BJ (cell line): ENCODE data around the gene CHST11. TPM values are rescaled to one million over a fixed set of nuclear protein-coding genes. Genes with fewer than 3 reads are reported as not detected.

ENCODE experiments used
- CTCF ChIA-PET: fragments of 350-600 bp; formaldehyde crosslinking; extraction: SDS; loops from one replicate; lab custom pipeline; 2021; ENCODE audit warnings: antibody characterized with exemption, inconsistent platforms; lab: Yijun Ruan, JAX
- POLR2A ChIA-PET: fragments of 300-600 bp; sonication (Branson Sonifier 250); formaldehyde crosslinking; extraction: SDS; loops from one replicate; lab custom pipeline; 2021; ENCODE audit warnings: antibody characterized with exemption; lab: Charles Lee
- DNase-seq: peaks from one replicate; pipeline ENCODE4 v3.0.0-alpha.2; 2011; ENCODE audit warnings: low read depth
- H3K27me3 ChIP-seq: 2 replicates; pipeline ENCODE4 v1.6.0; 2011; ENCODE audit warnings: low read length; ENCODE audit not compliant: control insufficient read depth, insufficient read depth
- H3K36me3 ChIP-seq: 2 replicates; pipeline ENCODE4 v1.5.1; 2011; ENCODE audit warnings: low read length; ENCODE audit not compliant: control insufficient read depth, insufficient read depth
- H3K4me3 ChIP-seq: 2 replicates; pipeline ENCODE4 v1.5.1; 2011; ENCODE audit warnings: low read depth, mild to moderate bottlenecking, control low read depth, low read length
- polyA plus RNA-seq: library from polyadenylated mRNA; depleted of rRNA; stranded (reverse); fragments of >200 nt; gene quantifications from 2 replicates; pipeline ENCODE4 v1.2.3, GENCODE V29; 2011
- TF ChIP-seq, protein P1 (sequence below): IDR thresholded peaks from 2 replicates; pipeline ENCODE4 v1.5.1; 2011; ENCODE audit warnings: low read depth, mild to moderate bottlenecking, control low read depth, inconsistent platforms, low read length, moderate library complexity; ENCODE audit not compliant: insufficient read depth

Gene CHST11
- polyA plus RNA-seq, 1 experiment, result 7.3 TPM

DNA sequence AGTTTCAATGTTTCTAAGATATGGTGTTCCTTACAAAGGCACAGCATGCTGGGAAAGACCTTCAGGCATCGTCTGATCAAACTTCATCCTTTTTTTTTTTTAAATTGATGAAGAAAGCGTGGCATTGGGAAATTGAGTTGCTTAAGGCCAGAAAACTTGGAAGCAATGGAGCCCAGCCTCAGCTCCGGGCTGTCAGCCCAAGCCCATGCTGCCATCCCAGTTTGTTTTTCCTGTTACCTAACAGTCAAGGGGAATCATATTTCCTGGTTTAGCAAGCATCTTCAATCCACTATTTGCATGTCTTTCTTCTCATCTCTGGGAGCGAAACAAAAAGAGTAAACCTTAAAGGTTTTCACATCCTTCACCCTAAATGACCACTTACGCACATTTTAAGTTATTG, 200.2 kb downstream of the CHST11 start:
- DNase-seq, result no peak
- ChIA-PET POLR2A (no interaction called here), CTCF (interaction anchor here (1.5 kb wide), 1 partner anchor 10 kb away, joined by 4 read pairs; no protein-coding TSS in a partner anchor)
- Histone ChIP-seq H3K27me3 (peaks cover 2% of the 10 kb centered on the region), H3K36me3 (no peaks in the 10 kb centered on the region), H3K4me3 (no peak overlapping the region)
- TF ChIP-seq, protein P1, sequence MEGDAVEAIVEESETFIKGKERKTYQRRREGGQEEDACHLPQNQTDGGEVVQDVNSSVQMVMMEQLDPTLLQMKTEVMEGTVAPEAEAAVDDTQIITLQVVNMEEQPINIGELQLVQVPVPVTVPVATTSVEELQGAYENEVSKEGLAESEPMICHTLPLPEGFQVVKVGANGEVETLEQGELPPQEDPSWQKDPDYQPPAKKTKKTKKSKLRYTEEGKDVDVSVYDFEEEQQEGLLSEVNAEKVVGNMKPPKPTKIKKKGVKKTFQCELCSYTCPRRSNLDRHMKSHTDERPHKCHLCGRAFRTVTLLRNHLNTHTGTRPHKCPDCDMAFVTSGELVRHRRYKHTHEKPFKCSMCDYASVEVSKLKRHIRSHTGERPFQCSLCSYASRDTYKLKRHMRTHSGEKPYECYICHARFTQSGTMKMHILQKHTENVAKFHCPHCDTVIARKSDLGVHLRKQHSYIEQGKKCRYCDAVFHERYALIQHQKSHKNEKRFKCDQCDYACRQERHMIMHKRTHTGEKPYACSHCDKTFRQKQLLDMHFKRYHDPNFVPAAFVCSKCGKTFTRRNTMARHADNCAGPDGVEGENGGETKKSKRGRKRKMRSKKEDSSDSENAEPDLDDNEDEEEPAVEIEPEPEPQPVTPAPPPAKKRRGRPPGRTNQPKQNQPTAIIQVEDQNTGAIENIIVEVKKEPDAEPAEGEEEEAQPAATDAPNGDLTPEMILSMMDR, result no peak

DNA sequence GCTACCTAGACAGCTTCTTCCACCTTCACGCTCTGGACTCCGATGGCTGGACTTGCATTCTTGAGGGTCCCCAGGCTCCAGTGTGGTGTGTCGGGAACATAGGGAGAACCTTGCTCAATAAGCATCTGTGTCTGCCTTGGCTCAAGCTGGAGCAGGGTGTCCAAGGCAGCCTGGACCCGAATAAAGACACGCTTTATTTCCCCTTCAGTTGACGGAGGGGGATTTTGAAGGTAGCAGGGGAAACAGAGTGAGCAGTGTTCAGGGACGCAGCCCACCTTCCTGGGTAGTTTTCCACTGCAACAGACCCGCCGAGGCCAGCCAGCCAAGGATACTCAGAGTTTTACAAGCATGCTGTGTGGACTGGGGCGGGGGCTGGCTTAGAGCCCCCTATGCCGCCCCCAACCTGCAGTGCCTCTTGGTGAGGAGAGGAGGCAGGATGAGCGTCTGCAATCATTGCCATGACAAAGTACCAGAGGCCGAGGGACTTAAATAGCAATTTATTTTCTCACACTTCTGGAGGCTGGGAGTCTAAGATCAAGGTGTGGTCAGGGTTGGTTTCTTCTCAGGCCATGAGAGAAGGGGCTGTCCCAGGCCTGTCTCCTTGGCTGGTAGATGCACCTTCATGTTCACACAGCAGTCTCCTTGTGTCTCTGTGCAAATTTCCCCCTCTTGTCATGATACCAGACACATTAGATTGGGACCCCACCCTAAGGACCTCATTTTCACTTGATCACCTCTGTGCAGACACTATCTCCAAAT, 201.2 kb downstream of the CHST11 start:
- ChIA-PET POLR2A (no interaction called here), CTCF (interaction anchor here (1.5 kb wide), 1 partner anchor 9 kb away, joined by 4 read pairs; no protein-coding TSS in a partner anchor)
- DNase-seq, result no peak
- peaks cover 2% of the 10 kb centered on the region for H3K27me3 ChIP-seq
- H3K36me3 ChIP-seq, result no peaks in the 10 kb centered on the region
- TF ChIP-seq, protein P1, result no peak
- H3K4me3 ChIP-seq, result no peak overlapping the region

DNA sequence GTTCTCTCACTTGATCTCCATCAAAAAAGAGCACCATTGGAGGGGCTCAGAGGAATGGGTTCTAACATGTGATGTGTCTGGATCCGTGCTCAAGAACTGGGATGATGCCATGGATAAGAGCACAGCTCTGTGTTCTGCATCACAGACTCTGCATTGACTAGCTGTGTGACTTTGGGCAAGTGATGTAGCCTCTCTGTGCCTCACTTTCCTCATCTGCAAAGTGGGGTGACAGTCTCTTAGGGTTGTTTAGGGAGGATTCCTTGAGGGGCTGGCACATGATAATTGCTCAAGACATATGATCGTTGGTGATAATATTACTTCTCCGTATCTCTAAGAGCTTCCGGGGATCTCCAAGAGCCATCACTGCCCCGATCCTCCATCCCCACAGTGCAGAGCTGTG, 202.3 kb downstream of the CHST11 start:
- CTCF ChIA-PET, result no interaction called here
- TF ChIP-seq, protein P1, result no peak
- DNase-seq, result no peak
- peaks cover 2% of the 10 kb centered on the region for H3K27me3 ChIP-seq
- POLR2A ChIA-PET, result no interaction called here
- H3K36me3 ChIP-seq, result no peaks in the 10 kb centered on the region
- no peak overlapping the region for H3K4me3 ChIP-seq

DNA sequence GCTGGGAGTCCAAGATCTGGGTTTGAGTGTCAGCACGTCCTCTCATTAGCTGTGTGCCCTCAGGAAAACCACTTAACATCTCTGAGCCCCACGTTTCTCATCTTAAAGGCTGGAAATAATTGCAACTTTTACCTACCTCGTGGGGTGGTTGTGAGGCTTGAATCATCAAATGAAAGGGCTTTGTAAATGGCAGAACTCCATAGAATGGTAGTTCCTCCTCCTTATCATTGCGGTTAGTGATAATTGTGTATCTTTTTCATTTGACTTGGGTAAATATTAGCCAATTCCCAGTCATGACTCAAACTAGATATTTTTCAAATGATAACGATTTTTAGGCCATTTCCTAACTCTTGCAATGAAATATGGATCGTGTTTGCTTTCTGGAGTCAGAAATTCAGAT, 205.5 kb downstream of the CHST11 start:
- no peak for DNase-seq
- ChIA-PET POLR2A (no interaction called here), CTCF (interaction anchor here (0.6 kb wide), 1 partner anchor 281 kb away, joined by 3 read pairs; no protein-coding TSS in a partner anchor)
- TF ChIP-seq, protein P1, result no peak
- Histone ChIP-seq H3K27me3 (peaks cover 2% of the 10 kb centered on the region), H3K4me3 (no peak overlapping the region), H3K36me3 (no peaks in the 10 kb centered on the region)

DNA sequence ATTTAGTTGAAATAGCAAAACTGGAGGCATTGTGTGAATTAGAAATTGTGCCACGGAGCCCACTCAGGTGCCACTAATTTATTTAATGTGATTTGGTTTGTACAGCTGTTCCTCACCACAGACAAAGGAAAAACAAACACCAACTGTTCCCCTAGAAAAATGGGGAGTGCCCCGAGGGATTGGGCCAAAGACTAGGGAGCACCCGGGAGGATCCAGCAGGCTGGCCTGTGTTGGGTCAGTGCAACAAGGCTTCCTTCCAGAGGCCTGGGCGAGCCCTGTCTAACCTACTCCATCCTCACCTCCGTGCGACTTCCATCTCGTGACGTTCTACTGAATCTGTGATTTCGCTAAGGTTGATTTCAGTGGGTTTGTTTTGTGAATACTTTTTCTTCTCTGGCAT, 206.2 kb downstream of the CHST11 start:
- POLR2A ChIA-PET, result no interaction called here
- no peak overlapping the region for H3K4me3 ChIP-seq
- H3K27me3 ChIP-seq, result peaks cover 2% of the 10 kb centered on the region
- no peak for DNase-seq
- H3K36me3 ChIP-seq, result no peaks in the 10 kb centered on the region
- CTCF ChIA-PET, result interaction anchor here (0.6 to 0.7 kb wide), 2 partner anchors 281 kb away, joined by 3 read pairs; no protein-coding TSS in a partner anchor
- TF ChIP-seq, protein P1, result no peak
